ENCODE measurements around the gene GIMAP1.

DNA sequence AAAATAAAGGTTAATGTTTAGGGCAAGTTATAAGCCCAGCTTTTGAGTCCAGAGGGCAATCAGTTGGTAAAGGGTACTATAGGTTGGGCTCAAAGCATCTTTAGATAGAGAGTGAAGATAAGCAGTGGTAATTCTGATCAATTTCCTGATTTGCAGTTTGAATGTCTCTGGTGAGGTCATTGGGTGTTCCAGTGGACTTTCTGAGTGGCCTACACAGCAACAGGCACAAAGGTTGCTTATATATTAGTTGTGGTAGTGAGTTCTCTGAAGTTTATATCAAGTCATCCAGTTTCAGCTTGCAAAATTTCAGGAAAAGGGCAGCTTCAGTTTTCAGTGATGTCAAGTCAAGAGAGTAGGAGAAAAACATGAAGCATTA lies 49.9 kb downstream of the GIMAP1 start:
- TF ChIP-seq, protein P1, sequence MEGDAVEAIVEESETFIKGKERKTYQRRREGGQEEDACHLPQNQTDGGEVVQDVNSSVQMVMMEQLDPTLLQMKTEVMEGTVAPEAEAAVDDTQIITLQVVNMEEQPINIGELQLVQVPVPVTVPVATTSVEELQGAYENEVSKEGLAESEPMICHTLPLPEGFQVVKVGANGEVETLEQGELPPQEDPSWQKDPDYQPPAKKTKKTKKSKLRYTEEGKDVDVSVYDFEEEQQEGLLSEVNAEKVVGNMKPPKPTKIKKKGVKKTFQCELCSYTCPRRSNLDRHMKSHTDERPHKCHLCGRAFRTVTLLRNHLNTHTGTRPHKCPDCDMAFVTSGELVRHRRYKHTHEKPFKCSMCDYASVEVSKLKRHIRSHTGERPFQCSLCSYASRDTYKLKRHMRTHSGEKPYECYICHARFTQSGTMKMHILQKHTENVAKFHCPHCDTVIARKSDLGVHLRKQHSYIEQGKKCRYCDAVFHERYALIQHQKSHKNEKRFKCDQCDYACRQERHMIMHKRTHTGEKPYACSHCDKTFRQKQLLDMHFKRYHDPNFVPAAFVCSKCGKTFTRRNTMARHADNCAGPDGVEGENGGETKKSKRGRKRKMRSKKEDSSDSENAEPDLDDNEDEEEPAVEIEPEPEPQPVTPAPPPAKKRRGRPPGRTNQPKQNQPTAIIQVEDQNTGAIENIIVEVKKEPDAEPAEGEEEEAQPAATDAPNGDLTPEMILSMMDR (IDR thresholded peaks at IDR 0.05; ENCODE audit: low read depth, low read length), result no peak
- no peak for TF ChIP-seq EZH2phosphoT487 (IDR thresholded peaks at IDR 0.05; ENCODE audit: low read depth)
